Measurements from ENCODE around the gene ATP7B. TPM values are rescaled to one million over a fixed set of nuclear protein-coding genes. Genes with fewer than 3 reads are reported as not detected.

ATP7B gene
- total and polyA plus RNA-seq, 2 experiments from 2014 or later = 2.2 to 12.8 TPM

DNA sequence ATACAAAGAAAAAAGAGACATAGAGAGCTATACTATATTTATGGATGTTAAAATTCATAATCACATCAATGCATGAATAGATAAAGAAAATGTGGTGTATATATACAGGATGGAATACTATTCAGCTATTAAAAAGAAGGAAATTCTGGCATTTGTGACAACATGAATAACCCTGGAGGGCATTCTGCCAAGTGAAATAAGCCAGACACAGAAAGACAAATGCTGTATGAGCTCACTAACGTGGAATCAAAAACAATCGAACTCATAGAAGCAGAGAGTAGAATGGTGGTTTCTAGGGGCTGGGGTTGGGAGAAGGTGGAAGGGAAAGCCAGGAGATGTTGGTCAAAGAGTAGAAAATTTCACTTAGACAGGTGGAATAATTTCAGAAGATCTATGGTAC is 37.3 kb upstream of the ATP7B start:
- no peak overlapping the region for H3K27ac Mint-ChIP-seq
- peaks cover 16% of the 10 kb centered on the region for H3K4me1 Mint-ChIP-seq
- peaks cover 1% of the 10 kb centered on the region for H3K27me3 Mint-ChIP-seq (ENCODE audit: insufficient read depth, low read depth, poor library complexity)
- Histone ChIP-seq H4K20me1 (replicated peaks; ENCODE audit: insufficient read depth) (no peaks in the 10 kb centered on the region), H3K9me2 (ENCODE audit: insufficient read depth) (peaks cover 5% of the 10 kb centered on the region; the same call in 1 of the 2 replicates), H3K27ac (ENCODE audit: low read depth) (no peak overlapping the region), H3K4me3 (no peak overlapping the region), H3K36me3 (ENCODE audit: insufficient read depth) (no peaks in the 10 kb centered on the region), H3K79me2 (replicated peaks; ENCODE audit: insufficient read depth) (no peaks in the 10 kb centered on the region), H3F3A (replicated peaks; ENCODE audit: low read depth) (no peaks in the 10 kb centered on the region), H3K4me1 (ENCODE audit: insufficient read depth) (peaks cover 14% of the 10 kb centered on the region; the same call in 1 of the 2 replicates), H2AFZ (no peak overlapping the region), H3K4me2 (no peak overlapping the region), H3K27me3 (ENCODE audit: insufficient read depth) (no peaks in the 10 kb centered on the region)
- H3K36me3 Mint-ChIP-seq (ENCODE audit: low read depth) = no peaks in the 10 kb centered on the region
- DNase-seq (ENCODE audit: low spot score) (no peak), ATAC-seq (no peak)
- H3K4me3 Mint-ChIP-seq = no peak overlapping the region
- no peak for TF ChIP-seq EZH2 (IDR thresholded peaks at IDR 0.05; ENCODE audit: low read depth, unreplicated experiment)
- no peak for TF ChIP-seq STAT1 (IDR thresholded peaks at IDR 0.05; ENCODE audit: unreplicated experiment)
- TF ChIP-seq, protein P1, sequence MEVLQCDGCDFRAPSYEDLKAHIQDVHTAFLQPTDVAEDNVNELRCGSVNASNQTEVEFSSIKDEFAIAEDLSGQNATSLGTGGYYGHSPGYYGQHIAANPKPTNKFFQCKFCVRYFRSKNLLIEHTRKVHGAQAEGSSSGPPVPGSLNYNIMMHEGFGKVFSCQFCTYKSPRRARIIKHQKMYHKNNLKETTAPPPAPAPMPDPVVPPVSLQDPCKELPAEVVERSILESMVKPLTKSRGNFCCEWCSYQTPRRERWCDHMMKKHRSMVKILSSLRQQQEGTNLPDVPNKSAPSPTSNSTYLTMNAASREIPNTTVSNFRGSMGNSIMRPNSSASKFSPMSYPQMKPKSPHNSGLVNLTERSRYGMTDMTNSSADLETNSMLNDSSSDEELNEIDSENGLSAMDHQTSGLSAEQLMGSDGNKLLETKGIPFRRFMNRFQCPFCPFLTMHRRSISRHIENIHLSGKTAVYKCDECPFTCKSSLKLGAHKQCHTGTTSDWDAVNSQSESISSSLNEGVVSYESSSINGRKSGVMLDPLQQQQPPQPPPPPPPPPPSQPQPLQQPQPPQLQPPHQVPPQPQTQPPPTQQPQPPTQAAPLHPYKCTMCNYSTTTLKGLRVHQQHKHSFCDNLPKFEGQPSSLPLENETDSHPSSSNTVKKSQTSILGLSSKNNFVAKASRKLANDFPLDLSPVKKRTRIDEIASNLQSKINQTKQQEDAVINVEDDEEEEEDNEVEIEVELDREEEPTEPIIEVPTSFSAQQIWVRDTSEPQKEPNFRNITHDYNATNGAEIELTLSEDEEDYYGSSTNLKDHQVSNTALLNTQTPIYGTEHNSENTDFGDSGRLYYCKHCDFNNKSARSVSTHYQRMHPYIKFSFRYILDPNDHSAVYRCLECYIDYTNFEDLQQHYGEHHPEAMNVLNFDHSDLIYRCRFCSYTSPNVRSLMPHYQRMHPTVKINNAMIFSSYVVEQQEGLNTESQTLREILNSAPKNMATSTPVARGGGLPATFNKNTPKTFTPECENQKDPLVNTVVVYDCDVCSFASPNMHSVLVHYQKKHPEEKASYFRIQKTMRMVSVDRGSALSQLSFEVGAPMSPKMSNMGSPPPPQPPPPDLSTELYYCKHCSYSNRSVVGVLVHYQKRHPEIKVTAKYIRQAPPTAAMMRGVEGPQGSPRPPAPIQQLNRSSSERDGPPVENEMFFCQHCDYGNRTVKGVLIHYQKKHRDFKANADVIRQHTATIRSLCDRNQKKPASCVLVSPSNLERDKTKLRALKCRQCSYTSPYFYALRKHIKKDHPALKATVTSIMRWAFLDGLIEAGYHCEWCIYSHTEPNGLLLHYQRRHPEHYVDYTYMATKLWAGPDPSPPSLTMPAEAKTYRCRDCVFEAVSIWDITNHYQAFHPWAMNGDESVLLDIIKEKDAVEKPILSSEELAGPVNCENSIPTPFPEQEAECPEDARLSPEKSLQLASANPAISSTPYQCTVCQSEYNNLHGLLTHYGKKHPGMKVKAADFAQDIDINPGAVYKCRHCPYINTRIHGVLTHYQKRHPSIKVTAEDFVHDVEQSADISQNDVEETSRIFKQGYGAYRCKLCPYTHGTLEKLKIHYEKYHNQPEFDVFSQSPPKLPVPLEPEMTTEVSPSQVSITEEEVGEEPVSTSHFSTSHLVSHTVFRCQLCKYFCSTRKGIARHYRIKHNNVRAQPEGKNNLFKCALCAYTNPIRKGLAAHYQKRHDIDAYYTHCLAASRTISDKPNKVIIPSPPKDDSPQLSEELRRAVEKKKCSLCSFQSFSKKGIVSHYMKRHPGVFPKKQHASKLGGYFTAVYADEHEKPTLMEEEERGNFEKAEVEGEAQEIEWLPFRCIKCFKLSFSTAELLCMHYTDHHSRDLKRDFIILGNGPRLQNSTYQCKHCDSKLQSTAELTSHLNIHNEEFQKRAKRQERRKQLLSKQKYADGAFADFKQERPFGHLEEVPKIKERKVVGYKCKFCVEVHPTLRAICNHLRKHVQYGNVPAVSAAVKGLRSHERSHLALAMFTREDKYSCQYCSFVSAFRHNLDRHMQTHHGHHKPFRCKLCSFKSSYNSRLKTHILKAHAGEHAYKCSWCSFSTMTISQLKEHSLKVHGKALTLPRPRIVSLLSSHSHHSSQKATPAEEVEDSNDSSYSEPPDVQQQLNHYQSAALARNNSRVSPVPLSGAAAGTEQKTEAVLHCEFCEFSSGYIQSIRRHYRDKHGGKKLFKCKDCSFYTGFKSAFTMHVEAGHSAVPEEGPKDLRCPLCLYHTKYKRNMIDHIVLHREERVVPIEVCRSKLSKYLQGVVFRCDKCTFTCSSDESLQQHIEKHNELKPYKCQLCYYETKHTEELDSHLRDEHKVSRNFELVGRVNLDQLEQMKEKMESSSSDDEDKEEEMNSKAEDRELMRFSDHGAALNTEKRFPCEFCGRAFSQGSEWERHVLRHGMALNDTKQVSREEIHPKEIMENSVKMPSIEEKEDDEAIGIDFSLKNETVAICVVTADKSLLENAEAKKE (CRISPR knock-in tag; IDR thresholded peaks at IDR 0.05) = no peak
- no peak for TF ChIP-seq ETS1 (IDR thresholded peaks at IDR 0.05)
- no peak for TF ChIP-seq NANOG (IDR thresholded peaks at IDR 0.05; ENCODE audit: borderline replicate concordance)
- no peak for TF ChIP-seq REST (IDR thresholded peaks at IDR 0.05; ENCODE audit: unreplicated experiment)
- TF ChIP-seq, protein P2, sequence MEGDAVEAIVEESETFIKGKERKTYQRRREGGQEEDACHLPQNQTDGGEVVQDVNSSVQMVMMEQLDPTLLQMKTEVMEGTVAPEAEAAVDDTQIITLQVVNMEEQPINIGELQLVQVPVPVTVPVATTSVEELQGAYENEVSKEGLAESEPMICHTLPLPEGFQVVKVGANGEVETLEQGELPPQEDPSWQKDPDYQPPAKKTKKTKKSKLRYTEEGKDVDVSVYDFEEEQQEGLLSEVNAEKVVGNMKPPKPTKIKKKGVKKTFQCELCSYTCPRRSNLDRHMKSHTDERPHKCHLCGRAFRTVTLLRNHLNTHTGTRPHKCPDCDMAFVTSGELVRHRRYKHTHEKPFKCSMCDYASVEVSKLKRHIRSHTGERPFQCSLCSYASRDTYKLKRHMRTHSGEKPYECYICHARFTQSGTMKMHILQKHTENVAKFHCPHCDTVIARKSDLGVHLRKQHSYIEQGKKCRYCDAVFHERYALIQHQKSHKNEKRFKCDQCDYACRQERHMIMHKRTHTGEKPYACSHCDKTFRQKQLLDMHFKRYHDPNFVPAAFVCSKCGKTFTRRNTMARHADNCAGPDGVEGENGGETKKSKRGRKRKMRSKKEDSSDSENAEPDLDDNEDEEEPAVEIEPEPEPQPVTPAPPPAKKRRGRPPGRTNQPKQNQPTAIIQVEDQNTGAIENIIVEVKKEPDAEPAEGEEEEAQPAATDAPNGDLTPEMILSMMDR (conservative IDR thresholded peaks at IDR 0.05; ENCODE audit: low read depth in 2 of 2) = no peak
- TF ChIP-seq JUNB (IDR thresholded peaks at IDR 0.05; ENCODE audit: unreplicated experiment) = no peak
- TF ChIP-seq ZNF114 (CRISPR knock-in tag; IDR thresholded peaks at IDR 0.05) = no peak
- TF ChIP-seq CREB1 (CRISPR knock-in tag; IDR thresholded peaks at IDR 0.05; ENCODE audit: low read depth) = no peak
- no peak for TF ChIP-seq EZH2phosphoT487 (IDR thresholded peaks at IDR 0.05; ENCODE audit: unreplicated experiment)
- TF ChIP-seq POLR2AphosphoS5 (IDR thresholded peaks at IDR 0.05; ENCODE audit: low read depth) = no peak
- no peak for TF ChIP-seq ZNF331 (CRISPR knock-in tag; IDR thresholded peaks at IDR 0.05; ENCODE audit: low read depth)
- H3K9me3 Mint-ChIP-seq = no peaks in the 10 kb centered on the region
